H1 (cell line): Measurements from ENCODE around the gene EMP3. TPM values are rescaled to one million over a fixed set of nuclear protein-coding genes. Genes with fewer than 3 reads are reported as not detected.

Experiments used
- CTCF ChIA-PET: fragments of 300-600 bp; sonication (Branson Sonifier 250); formaldehyde crosslinking; loops from one replicate; lab custom pipeline; 2021; ENCODE audit not compliant: partially characterized antibody; lab: Charles Lee
- POLR2A ChIA-PET: fragments of 300-600 bp; sonication (Branson Sonifier 250); formaldehyde crosslinking; loops from one replicate; lab custom pipeline; 2021; ENCODE audit warnings: inconsistent platforms; ENCODE audit not compliant: partially characterized antibody; lab: Charles Lee
- DNase-seq, 2 experiments: peaks; one replicate each; pipeline versions ENCODE4 v3.0.0 to v3.0.0-alpha.2; 2010 to 2022; ENCODE audit warnings: low spot score in 2 of 2, low read depth in 1 of 2, mixed read lengths in 1 of 2
- FAIRE-seq: peaks from 2 replicates; lab custom pipeline; 2011; peaks lifted over from hg19 to GRCh38; lab: Jason Lieb, UNC
- H2AFZ ChIP-seq: 2 replicates; pipeline ENCODE4 v1.8.1; 2012; ENCODE audit warnings: low read length, inconsistent platforms
- H2AK5ac ChIP-seq: 2 replicates; pipeline ENCODE4 v1.6.1; 2013; ENCODE audit warnings: low read depth, low read length
- H2BK120ac ChIP-seq: replicated peaks from 2 replicates; pipeline ENCODE3; 2013; ENCODE audit warnings: low read depth, low read length, inconsistent platforms
- H2BK12ac ChIP-seq: 2 replicates; pipeline ENCODE4 v1.6.1; 2013; ENCODE audit warnings: low read depth, low read length
- H2BK15ac ChIP-seq: 2 replicates; pipeline ENCODE4 v1.6.1; 2013; ENCODE audit warnings: low read length
- H2BK20ac ChIP-seq: 2 replicates; pipeline ENCODE4 v1.6.1; 2013; ENCODE audit warnings: low read length
- H2BK5ac ChIP-seq: 2 replicates; pipeline ENCODE4 v1.6.1; 2013; ENCODE audit warnings: low read depth, low read length
- H3K14ac ChIP-seq: 2 replicates; pipeline ENCODE4 v1.6.1; 2013; ENCODE audit warnings: inconsistent platforms; ENCODE audit not compliant: insufficient read length
- H3K18ac ChIP-seq: 2 replicates; pipeline ENCODE4 v1.6.1; 2013; ENCODE audit warnings: low read length; ENCODE audit errors: extremely low read depth
- H3K23ac ChIP-seq: 2 replicates; pipeline ENCODE4 v1.6.1; 2013; ENCODE audit warnings: inconsistent platforms; ENCODE audit not compliant: insufficient read length
- H3K23me2 ChIP-seq: 2 replicates; pipeline ENCODE4 v1.6.1; 2013; ENCODE audit warnings: low read depth, low read length
- H3K27ac ChIP-seq: 2 replicates; pipeline ENCODE4 v1.6.1; 2011; ENCODE audit warnings: low read depth, low read length, inconsistent platforms
- H3K27me3 ChIP-seq, 4 experiments: replicated peaks in 1 of 4; 1 replicate in 1 of 4; 2 replicates in 3 of 4; pipeline versions ENCODE4 v1.6.1 to v1.8.1; 2011 to 2013; ENCODE audit warnings: low read length in 3 of 4, mild to moderate bottlenecking in 3 of 4, inconsistent platforms in 2 of 4, mixed read lengths in 2 of 4, moderate library complexity in 1 of 4; ENCODE audit not compliant: control insufficient read depth in 3 of 4, insufficient read depth in 3 of 4; ENCODE audit errors: extremely low read depth in 1 of 4
- H3K36me3 ChIP-seq, 4 experiments: 2 replicates each; pipeline versions ENCODE4 v1.6.1 to v1.8.1; 2011 to 2013; ENCODE audit warnings: mild to moderate bottlenecking in 4 of 4, low read length in 3 of 4, moderate library complexity in 2 of 4, control low read depth in 1 of 4, inconsistent platforms in 1 of 4; ENCODE audit not compliant: insufficient read depth in 4 of 4, control insufficient read depth in 2 of 4
- H3K4ac ChIP-seq: replicated peaks from 2 replicates; pipeline ENCODE3; 2013; ENCODE audit warnings: low read length, low read depth, mixed read lengths, inconsistent platforms; ENCODE audit not compliant: insufficient read length
- H3K4me1 ChIP-seq, 4 experiments: replicated peaks in 1 of 4; 1 replicate in 1 of 4; 2 replicates in 3 of 4; pipeline versions ENCODE4 v1.6.1 to v1.8.1; 2011 to 2013; ENCODE audit warnings: low read length in 3 of 4, inconsistent platforms in 2 of 4, mixed read lengths in 1 of 4; ENCODE audit not compliant: insufficient read depth in 4 of 4, control insufficient read depth in 3 of 4
- H3K4me2 ChIP-seq, 2 experiments: 2 replicates each; pipeline versions ENCODE4 v1.6.1 to v1.8.1; 2011 to 2013; ENCODE audit warnings: low read depth in 2 of 2, low read length in 2 of 2, control low read depth in 1 of 2, inconsistent platforms in 1 of 2, mild to moderate bottlenecking in 1 of 2; ENCODE audit not compliant: insufficient read depth in 1 of 2
- H3K4me3 ChIP-seq, 4 experiments: fragments of 200-600, 300-600 bp in 1 of 4; sonication (generic), shearing (Covaris generic), sonication (Bioruptor Twin) in 1 of 4; 2 replicates each; pipeline versions ENCODE4 v1.5.1 to v1.8.1; 2011 to 2016; ENCODE audit warnings: low read length in 4 of 4, low read depth in 3 of 4, control low read depth in 2 of 4, inconsistent platforms in 2 of 4, mild to moderate bottlenecking in 2 of 4, mixed read lengths in 1 of 4, moderate library complexity in 1 of 4; ENCODE audit not compliant: insufficient read depth in 2 of 4; ENCODE audit errors: extremely low read depth in 1 of 4
- H3K56ac ChIP-seq: replicated peaks from 2 replicates; pipeline ENCODE3; 2013; ENCODE audit warnings: low read depth, mild to moderate bottlenecking, mixed read lengths, low read length, inconsistent platforms; ENCODE audit not compliant: insufficient read length
- H3K79me1 ChIP-seq: 2 replicates; pipeline ENCODE4 v1.6.1; 2013; ENCODE audit warnings: low read depth, low read length, control low read depth
- H3K79me2 ChIP-seq, 2 experiments: 2 replicates each; pipeline versions ENCODE4 v1.6.1 to v1.8.1; 2012 to 2013; ENCODE audit warnings: low read length in 2 of 2, mild to moderate bottlenecking in 2 of 2, inconsistent platforms in 1 of 2; ENCODE audit not compliant: insufficient read depth in 2 of 2, control insufficient read depth in 1 of 2
- H3K9ac ChIP-seq, 4 experiments: replicated peaks in 1 of 4; 1 replicate in 1 of 4; 2 replicates in 3 of 4; pipeline versions ENCODE4 v1.6.1 to v1.8.1; 2011 to 2013; ENCODE audit warnings: low read depth in 3 of 4, low read length in 3 of 4, control low read depth in 2 of 4, mild to moderate bottlenecking in 2 of 4, moderate library complexity in 2 of 4, inconsistent platforms in 1 of 4; ENCODE audit errors: extremely low read depth in 1 of 4
- H3K9me3 ChIP-seq, 2 experiments: 2 replicates each; pipeline versions ENCODE4 v1.6.1 to v1.8.1; 2012 to 2013; ENCODE audit warnings: mild to moderate bottlenecking in 2 of 2, moderate library complexity in 2 of 2, control low read depth in 1 of 2, inconsistent platforms in 1 of 2, low read depth in 1 of 2, low read length in 1 of 2, mixed read lengths in 1 of 2; ENCODE audit not compliant: insufficient read depth in 2 of 2
- H4K20me1 ChIP-seq, 2 experiments: replicated peaks in 1 of 2; 2 replicates each; pipeline versions ENCODE3 to v1.8.1; 2011 to 2013; ENCODE audit warnings: inconsistent platforms in 2 of 2, low read length in 2 of 2, mild to moderate bottlenecking in 1 of 2; ENCODE audit not compliant: insufficient read depth in 2 of 2, control insufficient read depth in 1 of 2
- H4K5ac ChIP-seq: 2 replicates; pipeline ENCODE4 v1.6.1; 2013; ENCODE audit warnings: low read length, low read depth, mixed read lengths, inconsistent platforms; ENCODE audit not compliant: insufficient read length
- H4K8ac ChIP-seq: 2 replicates; pipeline ENCODE4 v1.8.0; 2013; ENCODE audit warnings: mild to moderate bottlenecking, moderate library complexity, low read length, inconsistent platforms; ENCODE audit not compliant: insufficient read depth; ENCODE audit errors: extremely low read depth
- H4K91ac ChIP-seq: replicated peaks from 2 replicates; pipeline ENCODE3; 2013; ENCODE audit warnings: low read length, mixed read lengths, inconsistent platforms; ENCODE audit not compliant: insufficient read length
- BACH1 ChIP-seq: IDR thresholded peaks from 2 replicates; pipeline ENCODE4 v1.6.1; 2012; ENCODE audit warnings: low read length, improper control_type of control experiment
- CBX5 ChIP-seq: fragments of 300-800, 300-1000 bp; sonication (generic); IDR thresholded peaks from 2 replicates; pipeline ENCODE4 v1.7.1; 2016; ENCODE audit warnings: antibody characterized with exemption, low read length, low read depth
- MAX ChIP-seq: IDR thresholded peaks from 2 replicates; pipeline ENCODE4 v1.6.1; 2012; ENCODE audit warnings: inconsistent platforms
- POLR2A ChIP-seq, 2 experiments: IDR thresholded peaks; 1 replicate in 1 of 2; 2 replicates in 1 of 2; pipeline ENCODE4 v1.6.1; 2011; ENCODE audit warnings: low read depth in 2 of 2, low read length in 2 of 2, mild to moderate bottlenecking in 2 of 2; ENCODE audit errors: control extremely low read depth in 1 of 2
- RFX5 ChIP-seq: IDR thresholded peaks from 2 replicates; pipeline ENCODE4 v1.6.1; 2011; ENCODE audit warnings: low read depth, low read length, improper control_type of control experiment, borderline replicate concordance
- RNF2 ChIP-seq: fragments of 200-900, 300-1000 bp; sonication (generic); IDR thresholded peaks from 2 replicates; pipeline ENCODE4 v1.7.1; 2016; ENCODE audit warnings: borderline replicate concordance, low read depth, mild to moderate bottlenecking, antibody characterized with exemption, low read length; ENCODE audit not compliant: poor library complexity, severe bottlenecking; ENCODE audit errors: missing control alignments
- RXRA ChIP-seq: IDR thresholded peaks from 2 replicates; pipeline ENCODE4 v1.6.1; 2011; ENCODE audit warnings: low read depth, mild to moderate bottlenecking, low read length, moderate library complexity; ENCODE audit not compliant: insufficient read depth
- TAF1 ChIP-seq: IDR thresholded peaks from 2 replicates; pipeline ENCODE4 v1.6.1; 2011; ENCODE audit warnings: mild to moderate bottlenecking, low read depth, low read length
- TBP ChIP-seq: IDR thresholded peaks from 2 replicates; pipeline ENCODE4 v1.6.1; 2011; ENCODE audit warnings: low read depth, low read length, improper control_type of control experiment
- ZNF274 ChIP-seq: IDR thresholded peaks from 2 replicates; pipeline ENCODE4 v1.7.0; 2012; ENCODE audit warnings: low read length, borderline replicate concordance; ENCODE audit errors: extremely low read depth
- WGBS, 2 experiments: shearing (Covaris generic) in 1 of 2; methylation state at CpG; one replicate each; pipeline versions ENCODE4 v1.1.6 to v1.1.7; 2013 to 2015; ENCODE audit warnings: low lambda C conversion rate in 2 of 2, mixed read lengths in 2 of 2, inconsistent platforms in 1 of 2, low coverage in 1 of 2, missing lambda C conversion rate in 1 of 2; ENCODE audit not compliant: insufficient replicate concordance in 2 of 2, insufficient coverage in 1 of 2, insufficient read length in 1 of 2; ENCODE audit errors: extremely low coverage in 1 of 2, missing lambda C conversion rate in 1 of 2; 5-methylcytosine and 5-hydroxymethylcytosine counted together
- polyA plus RNA-seq, 7 experiments: library from polyadenylated mRNA; depleted of rRNA in 3 of 7; stranded (reverse) in 5 of 7; unstranded in 2 of 7; fragments of >200 nt in 5 of 7; fragments of 200-250 nt in 2 of 7; gene quantifications; 1 replicate in 5 of 7; 2 replicates in 1 of 7; 4 replicates in 1 of 7; pipeline versions ENCODE4 v1.2.1 to v1.2.3, GENCODE V29; 2011 to 2013; ENCODE audit warnings: missing spikeins in 2 of 7, mixed read lengths in 2 of 7
- total RNA-seq: library from RNA; stranded (reverse); fragmentation: NEBNext Ultra II Directional; extraction: Animal tissue kit (Norgen Biotek cat#: 25700); gene quantifications from 2 replicates; pipeline ENCODE4 v1.2.1, GENCODE V29; 2021
- TF ChIP-seq, protein P1 (sequence below): IDR thresholded peaks from 2 replicates; pipeline ENCODE4 v1.6.1; 2012; ENCODE audit warnings: inconsistent platforms
- TF ChIP-seq, protein P2 (sequence below): IDR thresholded peaks from 2 replicates; pipeline ENCODE4 v1.6.1; 2011; ENCODE audit warnings: low read length, improper control_type of control experiment

The EMP3 gene
- total and polyA plus RNA-seq, 2 of the 8 experiments (the other 6 are each of a cell fraction or from before 2014, with no cell fraction given), result 18.4 to 87.8 TPM

GRCh38 chr19:48303367-48303766 is 22.0 kb upstream of the EMP3 start:
- DNase-seq (no peak), FAIRE-seq (no peak)
- H2BK15ac ChIP-seq, result no peak overlapping the region
- no peak overlapping the region for H2BK120ac ChIP-seq
- H3K79me2 ChIP-seq, result no peaks in the 10 kb centered on the region
- no peak overlapping the region; the same call in 1 of the 2 replicates for H2BK5ac ChIP-seq
- peaks cover 0 to 2% (median 0%) of the 10 kb centered on the region in 4 experiments; a peak in 1 of 7 replicates for H3K4me1 ChIP-seq
- peaks cover 0 to 2% of the 10 kb centered on the region in 2 experiments for H4K20me1 ChIP-seq
- POLR2A ChIA-PET, result no interaction called here
- no peaks in the 10 kb centered on the region for H3K9me3 ChIP-seq
- no peaks in the 10 kb centered on the region for H3K27me3 ChIP-seq
- H4K91ac ChIP-seq, result no peak overlapping the region
- CTCF ChIA-PET, result interaction anchor here (0.6 to 1.7 kb wide), 5 partner anchors 11 to 278 kb away, joined by 3 to 8 read pairs (median 4); no protein-coding TSS in a partner anchor
- H2AK5ac ChIP-seq, result no peak overlapping the region
- no peaks in the 10 kb centered on the region for H3K79me1 ChIP-seq
- H3K36me3 ChIP-seq, result no peaks in the 10 kb centered on the region
- H4K8ac ChIP-seq, result no peak overlapping the region; the same call in 1 of the 2 replicates
- H4K5ac ChIP-seq, result no peak overlapping the region
- no peak overlapping the region for H3K56ac ChIP-seq
- H3K18ac ChIP-seq, result no peak overlapping the region
- H3K27ac ChIP-seq, result no peak overlapping the region
- no peak overlapping the region for H3K4me2 ChIP-seq
- H3K14ac ChIP-seq, result no peak overlapping the region
- 88% methylated on average over 13 of the region's 13 CpGs; no CpG with 5 or more reads in 1 of the 2 experiments for WGBS, 2 experiments
- no peak overlapping the region for H3K23ac ChIP-seq
- no peak overlapping the region for H2BK12ac ChIP-seq
- no peak overlapping the region for H3K9ac ChIP-seq
- H3K23me2 ChIP-seq, result peaks cover 5% of the 10 kb centered on the region; the same call in 1 of the 2 replicates
- no peak overlapping the region for H3K4ac ChIP-seq
- H2AFZ ChIP-seq, result no peak overlapping the region
- H2BK20ac ChIP-seq, result no peak overlapping the region
- H3K4me3 ChIP-seq, result no peak overlapping the region
- TF ChIP-seq RXRA, result no peak
- TF ChIP-seq, protein P1, sequence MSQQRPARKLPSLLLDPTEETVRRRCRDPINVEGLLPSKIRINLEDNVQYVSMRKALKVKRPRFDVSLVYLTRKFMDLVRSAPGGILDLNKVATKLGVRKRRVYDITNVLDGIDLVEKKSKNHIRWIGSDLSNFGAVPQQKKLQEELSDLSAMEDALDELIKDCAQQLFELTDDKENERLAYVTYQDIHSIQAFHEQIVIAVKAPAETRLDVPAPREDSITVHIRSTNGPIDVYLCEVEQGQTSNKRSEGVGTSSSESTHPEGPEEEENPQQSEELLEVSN, result no peak
- no peak for TF ChIP-seq CBX5
- TF ChIP-seq POLR2A (IDR thresholded peaks at IDR 0.05; ENCODE audit: control extremely low read depth in 1 of 2, low read depth in 2 of 2, low read length in 2 of 2), result no peak
- no peak for TF ChIP-seq TAF1
- TF ChIP-seq ZNF274, result no peak
- TF ChIP-seq RFX5, result no peak
- TF ChIP-seq MAX, result no peak
- TF ChIP-seq, protein P2, sequence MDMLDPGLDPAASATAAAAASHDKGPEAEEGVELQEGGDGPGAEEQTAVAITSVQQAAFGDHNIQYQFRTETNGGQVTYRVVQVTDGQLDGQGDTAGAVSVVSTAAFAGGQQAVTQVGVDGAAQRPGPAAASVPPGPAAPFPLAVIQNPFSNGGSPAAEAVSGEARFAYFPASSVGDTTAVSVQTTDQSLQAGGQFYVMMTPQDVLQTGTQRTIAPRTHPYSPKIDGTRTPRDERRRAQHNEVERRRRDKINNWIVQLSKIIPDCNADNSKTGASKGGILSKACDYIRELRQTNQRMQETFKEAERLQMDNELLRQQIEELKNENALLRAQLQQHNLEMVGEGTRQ, result no peak
- no peak for TF ChIP-seq TBP
- no peak for TF ChIP-seq BACH1
- TF ChIP-seq RNF2, result no peak
